ENCODE data around the gene NPAS1.

NPAS1 gene

DNA sequence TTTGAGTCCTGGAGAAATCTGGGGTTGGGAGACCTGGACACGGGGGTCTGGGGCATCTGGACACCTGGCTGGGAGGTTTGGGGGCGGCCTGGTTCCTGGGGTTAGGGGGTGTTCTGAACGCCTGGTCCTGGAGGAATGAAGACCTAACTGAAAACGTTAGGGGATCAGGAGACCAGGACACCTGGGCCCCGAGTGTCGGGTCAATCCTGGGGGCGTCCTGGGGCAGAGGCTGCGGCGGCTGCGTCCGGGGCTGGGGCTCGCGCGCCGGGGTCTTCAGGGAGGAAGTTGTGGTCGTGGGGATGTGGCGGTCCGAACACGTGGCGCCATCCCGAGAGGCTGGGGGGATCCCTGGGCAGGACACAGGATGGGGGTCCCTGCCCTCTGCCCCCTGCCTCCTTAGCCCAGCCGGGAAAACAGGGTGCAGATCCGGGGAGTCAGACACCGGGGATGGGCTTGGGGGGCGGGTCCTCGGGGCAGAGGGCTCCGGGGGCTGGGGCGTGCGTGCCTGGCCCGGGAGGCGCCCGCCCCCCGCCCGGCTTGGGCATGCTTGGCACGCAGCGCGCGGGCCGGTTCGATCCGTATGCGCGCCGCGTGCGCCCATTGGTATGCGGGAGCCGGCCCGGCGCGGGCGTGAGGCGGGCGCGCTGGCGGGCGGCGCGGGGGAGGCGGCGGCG, 632 bp downstream of the NPAS1 start:
- DNase-seq (ENCODE audit: low read depth, low spot score): no peak

DNA sequence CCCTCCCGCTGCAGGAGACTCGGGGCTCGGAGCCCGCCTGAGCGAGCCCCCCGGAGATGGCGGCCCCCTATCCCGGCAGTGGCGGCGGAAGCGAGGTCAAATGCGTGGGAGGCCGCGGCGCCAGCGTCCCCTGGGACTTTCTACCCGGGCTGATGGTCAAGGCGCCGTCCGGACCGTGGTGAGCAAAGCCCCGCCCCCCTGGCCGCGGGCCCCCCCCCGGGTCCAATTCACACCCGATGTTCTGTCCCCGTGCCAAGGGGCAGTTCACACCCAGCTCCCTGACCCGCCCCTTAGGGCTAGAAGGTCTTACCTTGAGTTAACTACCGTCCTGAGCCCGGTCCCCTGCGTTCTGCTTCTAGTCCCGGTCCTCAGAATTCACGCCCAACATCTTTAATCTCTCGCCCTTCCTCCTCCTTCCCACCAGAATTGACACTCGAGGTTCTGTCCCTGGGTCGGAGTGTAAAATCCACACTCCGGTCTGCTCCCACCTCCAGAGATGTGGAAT, 1.4 kb downstream of the NPAS1 start:
- no peak for DNase-seq (ENCODE audit: low read depth, low spot score)

DNA sequence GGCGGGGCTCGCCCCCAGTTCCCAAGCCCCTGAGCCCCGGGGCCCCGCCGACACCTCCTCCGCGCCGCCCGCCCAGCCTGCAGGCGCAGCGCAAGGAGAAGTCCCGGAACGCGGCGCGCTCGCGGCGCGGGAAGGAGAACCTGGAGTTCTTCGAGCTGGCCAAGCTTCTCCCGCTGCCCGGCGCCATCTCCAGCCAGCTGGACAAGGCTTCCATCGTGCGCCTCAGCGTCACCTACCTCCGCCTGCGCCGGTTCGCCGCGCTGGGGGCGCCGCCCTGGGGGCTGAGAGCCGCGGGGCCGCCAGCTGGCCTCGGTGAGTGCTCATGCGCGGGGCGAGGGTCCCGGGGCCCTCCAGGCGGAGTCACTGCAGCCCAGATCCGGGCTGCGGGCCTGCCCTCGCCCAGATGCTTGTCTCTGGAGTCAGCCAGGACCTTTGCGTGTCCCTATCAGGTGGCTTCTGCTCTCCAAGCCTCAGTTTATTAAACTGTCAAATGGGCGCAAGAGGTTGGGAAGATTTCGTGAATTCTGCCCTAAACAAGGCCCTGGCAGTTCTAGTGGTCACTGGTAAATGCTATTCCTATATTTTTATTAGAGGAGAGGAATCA, 2.0 kb downstream of the NPAS1 start:
- DNase-seq (ENCODE audit: low read depth, low spot score): no peak

DNA sequence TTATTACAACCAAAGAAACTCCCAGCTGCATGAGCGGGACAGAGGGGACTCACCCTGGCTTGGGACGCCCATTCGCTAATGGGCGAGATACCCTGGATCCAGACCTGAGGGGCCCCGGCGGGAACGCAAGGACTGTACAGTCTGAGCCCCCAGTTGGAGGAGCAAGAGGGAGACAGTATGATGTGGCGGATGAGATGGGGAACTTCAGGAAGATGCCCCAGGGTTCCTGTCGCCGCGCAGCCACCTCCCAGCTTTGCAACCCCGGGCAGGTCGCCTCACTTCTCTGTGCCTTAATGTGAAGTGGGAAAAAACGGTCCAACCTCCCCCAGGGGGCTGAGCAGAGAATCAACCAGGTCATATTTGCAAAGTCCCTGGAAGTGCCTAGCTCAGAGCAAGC, 2.5 kb downstream of the NPAS1 start:
- no peak for DNase-seq (ENCODE audit: low read depth, low spot score)

DNA sequence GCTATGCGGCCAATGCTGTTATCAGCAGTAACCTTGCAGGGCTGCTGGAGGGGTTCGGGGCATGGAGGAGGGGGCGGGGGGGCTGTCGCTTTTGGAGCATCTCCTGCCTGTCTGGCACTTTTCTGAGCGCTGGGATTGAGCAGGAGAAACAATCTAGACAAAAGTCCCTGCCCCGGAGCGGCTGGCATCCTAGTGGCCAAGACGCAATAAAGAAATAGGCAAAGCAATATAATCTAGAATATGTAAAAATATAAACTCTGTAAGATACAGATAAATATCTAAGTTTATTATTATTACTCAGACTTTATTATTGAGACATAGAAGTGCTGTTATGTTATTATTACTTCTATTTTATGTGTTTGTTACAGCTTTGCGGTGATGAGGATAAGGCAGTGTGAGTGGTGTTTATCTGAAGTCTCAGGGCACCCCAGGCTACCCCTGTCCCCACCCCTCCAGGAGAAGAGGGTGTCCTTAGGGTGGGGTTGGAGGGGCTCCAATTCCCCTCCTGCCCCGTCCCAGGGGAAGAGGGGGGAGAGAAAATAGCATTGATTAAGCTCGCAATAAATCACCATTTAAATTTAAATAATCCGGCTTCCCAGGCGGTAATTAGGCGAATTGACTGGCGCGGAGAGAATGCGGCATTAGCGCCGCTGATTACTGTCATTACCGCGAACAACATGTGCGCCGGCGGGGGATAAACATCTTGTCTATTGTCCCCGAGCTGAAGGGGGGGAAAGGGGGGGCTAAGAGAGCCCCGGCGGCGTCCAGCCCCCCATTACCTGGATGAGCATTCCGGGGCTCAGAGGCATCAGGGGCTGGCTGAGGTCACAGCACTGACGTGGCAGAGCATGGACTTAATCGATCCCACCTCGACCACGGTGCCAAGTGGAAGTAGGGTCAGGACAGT, 3.2 kb downstream of the NPAS1 start:
- no peak for DNase-seq (ENCODE audit: low read depth, low spot score)

DNA sequence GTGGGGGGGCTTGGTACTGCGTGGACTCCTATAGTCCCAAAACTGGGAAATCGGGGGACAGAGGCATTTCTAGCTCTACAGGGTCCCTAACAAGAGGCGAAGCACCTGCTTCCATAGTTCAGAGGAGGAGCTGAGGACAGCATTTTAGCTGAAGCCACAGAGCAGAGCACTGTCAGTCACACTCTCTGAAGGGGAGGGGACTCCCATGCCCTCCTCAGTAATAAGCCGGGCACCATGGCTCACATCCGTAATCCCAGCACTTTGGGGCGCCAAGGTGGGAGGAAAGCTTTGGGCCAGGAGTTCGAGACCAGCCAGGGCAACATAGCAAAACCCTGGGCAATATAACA, 3.8 kb downstream of the NPAS1 start:
- DNase-seq (ENCODE audit: low read depth, low spot score): no peak

DNA sequence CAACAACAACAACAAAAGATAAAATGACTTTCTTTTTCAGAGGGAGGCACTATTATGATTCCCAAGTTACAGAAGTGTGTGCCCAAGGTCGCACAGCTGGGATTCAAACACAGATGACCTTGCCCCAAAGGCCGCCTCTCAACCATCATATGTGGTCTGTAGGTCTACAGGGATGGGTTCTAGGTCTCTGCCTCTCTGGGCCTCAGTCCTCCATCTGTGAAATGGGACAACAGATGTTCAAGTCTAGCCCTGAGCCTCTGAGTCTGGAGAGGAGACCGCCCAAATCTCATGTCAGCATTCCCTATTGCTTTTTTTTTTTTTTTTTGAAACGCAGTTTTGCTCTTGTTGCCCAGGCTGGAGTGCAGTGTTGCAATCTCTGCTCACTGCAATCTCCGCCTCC, 4.9 kb downstream of the NPAS1 start:
- no peak for DNase-seq (ENCODE audit: low read depth, low spot score)

DNA sequence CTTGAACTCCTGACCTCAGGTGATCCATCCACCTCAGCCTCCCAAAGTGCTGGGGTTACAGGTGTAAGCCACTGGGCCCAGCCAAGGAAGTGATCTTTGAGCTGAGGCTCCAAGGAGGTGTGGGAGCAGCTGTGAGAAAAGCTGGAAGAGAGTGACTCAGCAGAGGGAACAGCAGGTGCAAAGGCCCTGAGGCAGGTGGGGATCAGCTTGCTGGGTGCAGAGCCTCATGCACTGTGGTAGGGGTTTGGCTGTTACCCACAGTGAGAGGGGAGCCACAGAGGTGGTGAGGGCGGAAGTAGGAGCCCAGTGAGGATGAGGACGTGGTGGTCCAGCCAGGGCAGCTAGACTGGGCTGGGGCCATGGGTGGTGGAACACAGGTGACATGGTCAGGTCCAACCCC, 6.5 kb downstream of the NPAS1 start:
- no peak for DNase-seq (ENCODE audit: low read depth, low spot score)

DNA sequence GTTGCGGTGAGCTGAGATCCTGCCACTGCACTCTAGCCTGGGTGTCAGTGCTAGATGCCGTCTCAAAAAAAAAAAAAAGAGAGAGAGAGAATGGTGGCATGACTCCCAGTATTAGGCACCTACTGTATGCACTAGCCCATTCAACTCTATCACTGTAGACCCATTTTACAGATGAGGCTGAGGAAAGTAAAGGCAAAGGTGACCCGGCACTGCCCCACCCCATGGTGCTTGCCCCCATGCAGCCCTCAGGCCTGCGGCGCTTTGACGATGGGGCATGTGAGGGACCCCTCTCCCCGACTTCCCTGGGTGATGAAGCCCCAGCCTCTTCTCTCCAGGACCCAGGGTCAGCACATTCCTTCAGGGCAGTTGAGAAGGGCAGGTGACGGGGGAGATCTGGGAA, 7.3 kb downstream of the NPAS1 start:
- DNase-seq (ENCODE audit: low read depth, low spot score): no peak

DNA sequence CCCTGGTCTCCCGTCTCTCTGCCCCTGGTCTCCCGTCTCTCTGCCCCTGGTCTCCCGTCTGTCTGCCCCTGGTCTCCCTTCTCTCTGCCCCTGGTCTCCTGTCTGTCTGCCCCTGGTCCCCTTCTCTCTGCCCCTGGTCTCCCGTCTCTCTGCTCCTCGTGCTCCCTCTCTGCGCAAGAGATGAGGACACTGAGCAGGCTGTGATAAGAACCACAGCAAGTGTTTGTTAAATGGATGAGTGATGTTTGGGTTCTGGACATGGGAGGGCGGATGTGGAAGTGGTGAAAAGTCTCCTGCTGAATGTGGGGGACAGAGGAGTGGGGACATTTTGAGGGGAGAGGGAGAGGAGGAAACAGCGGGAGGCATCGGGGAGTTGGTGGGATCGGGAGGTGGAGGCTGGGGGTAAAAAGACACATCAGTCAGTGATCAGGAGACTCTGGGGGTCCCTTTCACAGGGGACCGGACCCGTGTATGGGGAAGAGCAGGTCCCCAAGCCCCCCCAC, 8.0 kb downstream of the NPAS1 start:
- no peak for DNase-seq (ENCODE audit: low read depth, low spot score)

DNA sequence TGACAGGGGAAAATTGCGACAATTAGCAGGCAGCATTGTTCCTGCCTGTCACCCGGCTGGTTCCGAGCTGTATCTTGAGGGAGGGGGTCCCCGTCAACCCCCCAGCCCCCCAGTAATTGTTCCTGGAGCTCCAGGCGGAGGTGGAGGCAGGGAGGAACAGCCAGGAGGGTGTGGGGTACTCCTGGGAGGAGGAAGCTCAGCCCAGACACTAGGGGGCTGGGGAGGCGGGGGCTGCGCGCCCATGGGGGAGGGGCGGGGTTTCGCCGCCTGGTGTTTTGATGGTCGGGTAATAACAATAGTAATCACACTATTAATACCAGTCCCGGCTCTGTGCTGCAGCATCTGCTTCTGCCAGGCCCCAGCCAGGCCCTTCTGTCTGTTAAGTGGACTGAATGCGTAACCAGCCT, 8.6 kb downstream of the NPAS1 start:
- DNase-seq (ENCODE audit: low read depth, low spot score): no peak

DNA sequence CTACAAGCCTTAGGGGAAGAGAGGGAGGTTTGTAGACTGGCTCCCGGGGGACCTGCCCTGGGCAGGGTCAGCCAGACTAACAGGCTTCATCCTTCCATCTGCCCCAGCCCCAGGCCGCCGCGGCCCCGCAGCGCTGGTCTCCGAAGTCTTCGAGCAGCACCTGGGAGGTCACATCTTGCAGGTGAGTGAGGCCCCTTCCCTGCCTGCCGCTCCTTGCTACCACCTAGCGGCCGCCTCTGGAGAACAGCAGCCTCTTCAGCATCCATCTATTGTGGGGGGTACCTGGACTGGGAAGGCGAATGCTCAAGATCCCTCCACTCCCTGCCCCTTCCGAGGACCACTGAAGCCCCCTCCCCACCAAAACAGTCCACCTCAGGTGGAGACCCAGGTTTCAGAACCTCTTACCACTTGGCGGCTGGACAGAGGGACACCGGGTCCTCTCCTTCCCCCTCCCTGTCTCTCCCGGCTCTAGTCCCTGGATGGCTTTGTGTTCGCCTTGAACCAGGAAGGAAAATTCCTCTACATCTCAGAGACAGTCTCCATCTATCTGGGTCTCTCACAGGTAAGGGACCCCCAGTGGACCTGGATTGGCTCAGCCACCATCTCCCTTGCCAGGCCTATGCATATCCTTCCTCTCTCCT, 12.7 kb downstream of the NPAS1 start:
- DNase-seq (ENCODE audit: low read depth, low spot score): no peak

DNA sequence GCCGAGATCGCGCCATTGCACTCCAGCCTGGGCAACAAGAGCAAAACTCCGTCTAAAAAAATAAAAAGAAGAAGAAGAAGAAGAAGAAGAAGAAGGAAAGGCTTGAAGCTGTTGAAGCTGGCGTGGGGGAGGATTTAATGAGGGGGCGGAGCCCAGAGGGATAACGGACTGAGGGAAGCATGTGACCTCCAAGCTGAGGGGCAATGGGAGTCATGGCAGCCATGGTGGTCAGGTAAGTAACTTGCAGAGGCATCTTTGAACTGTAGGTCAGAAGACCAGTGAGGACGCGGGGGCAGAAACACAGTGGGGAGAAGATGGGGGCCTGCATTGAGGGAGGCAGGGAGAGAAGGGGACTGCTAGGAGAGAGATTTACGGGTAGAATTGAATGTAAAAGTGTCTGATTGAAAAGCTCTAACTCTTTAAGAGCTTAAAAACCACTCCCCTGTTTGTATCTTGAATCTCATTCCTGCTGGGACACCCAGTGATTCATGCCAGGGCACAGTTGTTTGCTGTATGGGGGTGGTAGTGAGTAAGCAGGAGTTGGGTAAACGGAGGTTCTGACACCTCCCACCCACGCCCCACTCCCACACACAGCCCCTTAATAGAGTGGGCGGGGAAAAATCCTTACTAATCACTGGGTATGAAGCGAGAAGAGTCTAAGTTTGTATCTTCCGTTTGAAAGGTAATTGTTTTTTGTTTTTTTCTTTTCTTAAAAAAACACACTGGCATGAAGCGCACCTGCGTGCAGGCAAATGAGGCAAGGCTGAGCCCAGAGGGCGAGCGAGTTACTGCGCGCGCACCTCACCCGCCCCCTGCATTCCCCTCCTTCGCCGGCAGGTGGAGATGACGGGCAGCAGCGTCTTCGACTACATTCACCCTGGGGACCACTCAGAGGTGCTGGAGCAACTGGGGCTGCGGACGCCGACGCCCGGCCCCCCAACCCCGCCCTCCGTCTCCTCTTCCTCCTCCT, 15.8 kb downstream of the NPAS1 start:
- no peak for DNase-seq (ENCODE audit: low read depth, low spot score)

DNA sequence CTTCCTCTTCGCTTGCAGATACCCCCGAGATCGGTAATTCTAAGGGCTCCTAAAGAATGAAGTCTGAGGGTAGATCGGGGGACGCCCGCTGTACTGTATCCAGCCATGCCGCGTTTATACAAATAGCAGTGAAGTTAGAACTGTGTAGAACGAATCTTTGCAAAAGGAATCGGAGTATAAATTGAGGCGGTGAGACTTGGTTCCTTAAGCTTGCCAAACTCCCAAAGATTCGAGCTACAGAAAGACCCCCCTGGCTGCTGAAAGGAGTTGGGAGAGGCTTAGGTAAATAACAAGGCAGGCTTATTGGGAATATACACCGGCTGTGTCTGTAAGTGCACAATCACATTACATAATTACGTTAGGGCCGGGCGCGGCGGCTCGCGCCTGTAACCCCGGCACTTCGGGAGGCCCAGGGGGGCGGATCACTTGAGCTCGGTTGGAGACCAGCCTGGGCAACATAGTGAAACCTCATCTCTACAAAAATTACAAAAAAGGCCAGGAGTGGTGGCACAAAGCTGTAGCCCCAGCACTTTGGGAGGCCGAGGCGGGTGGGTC, 16.5 kb downstream of the NPAS1 start:
- DNase-seq (ENCODE audit: low read depth, low spot score): no peak

DNA sequence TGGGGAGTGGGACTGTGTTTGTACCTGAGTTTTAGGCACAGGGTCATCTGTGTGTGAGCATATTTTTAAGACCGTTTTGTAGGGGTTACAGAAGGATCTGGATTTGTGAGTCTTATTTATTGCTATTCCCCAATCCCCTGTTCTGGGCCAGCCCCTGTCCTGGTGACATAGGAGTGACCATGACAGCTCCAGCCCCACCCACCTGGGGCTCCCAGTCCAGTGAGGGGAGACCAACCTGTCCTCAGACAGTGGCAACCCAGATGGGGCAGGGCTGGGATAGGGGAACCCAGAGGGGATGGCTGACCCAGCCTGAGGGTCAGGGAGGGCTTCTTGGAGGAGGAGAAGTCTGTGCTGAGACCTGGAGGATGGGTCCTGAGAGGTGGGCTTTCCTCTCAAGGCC, 18.1 kb downstream of the NPAS1 start:
- DNase-seq (ENCODE audit: low read depth, low spot score): no peak

DNA sequence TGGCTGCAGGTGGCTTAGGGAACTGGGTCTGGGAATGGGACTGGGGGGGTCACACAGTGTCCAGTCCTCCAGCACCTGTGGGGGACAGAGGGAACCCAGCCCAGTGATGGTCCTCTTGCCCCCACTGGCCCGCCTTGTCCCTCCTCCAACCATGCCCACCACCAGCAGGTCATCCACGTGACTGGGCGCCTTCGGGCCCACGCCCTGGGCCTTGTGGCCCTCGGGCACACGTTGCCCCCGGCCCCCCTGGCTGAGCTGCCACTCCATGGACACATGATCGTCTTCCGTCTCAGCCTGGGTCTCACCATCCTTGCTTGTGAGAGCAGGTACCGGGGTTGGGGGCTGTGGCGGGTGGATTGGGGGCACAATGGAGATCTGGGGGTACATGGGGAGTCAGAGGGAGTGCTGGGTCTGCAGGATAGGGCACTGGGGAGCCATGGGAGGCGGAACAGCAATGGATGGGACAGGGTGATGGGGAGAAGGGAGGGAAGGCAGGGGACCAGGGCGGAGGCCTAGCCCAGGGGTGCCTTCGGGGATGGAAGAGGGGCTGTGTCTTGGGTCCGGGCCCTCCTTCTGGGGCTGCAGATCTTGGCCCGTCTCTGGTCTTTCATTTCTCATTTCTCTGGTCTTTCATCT, 19.7 kb downstream of the NPAS1 start:
- no peak for DNase-seq (ENCODE audit: low read depth, low spot score)

DNA sequence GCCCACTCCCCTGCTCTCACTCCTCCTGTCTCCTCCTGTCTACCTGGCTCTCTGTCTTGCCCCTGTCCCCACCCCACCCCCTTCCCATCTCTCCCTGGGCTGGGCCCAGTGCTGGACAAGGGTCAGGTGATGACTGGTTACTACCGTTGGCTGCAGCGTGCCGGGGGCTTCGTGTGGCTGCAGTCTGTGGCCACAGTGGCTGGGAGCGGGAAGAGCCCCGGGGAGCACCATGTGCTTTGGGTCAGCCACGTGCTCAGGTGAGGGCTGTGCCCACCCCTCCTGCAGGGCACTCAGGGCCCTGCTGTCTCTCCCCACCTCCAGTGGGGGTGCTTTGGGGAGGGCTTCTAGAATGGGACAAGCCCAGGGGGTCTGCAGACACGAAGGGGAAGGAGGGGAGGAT, 21.2 kb downstream of the NPAS1 start:
- DNase-seq (ENCODE audit: low read depth, low spot score): no peak

DNA sequence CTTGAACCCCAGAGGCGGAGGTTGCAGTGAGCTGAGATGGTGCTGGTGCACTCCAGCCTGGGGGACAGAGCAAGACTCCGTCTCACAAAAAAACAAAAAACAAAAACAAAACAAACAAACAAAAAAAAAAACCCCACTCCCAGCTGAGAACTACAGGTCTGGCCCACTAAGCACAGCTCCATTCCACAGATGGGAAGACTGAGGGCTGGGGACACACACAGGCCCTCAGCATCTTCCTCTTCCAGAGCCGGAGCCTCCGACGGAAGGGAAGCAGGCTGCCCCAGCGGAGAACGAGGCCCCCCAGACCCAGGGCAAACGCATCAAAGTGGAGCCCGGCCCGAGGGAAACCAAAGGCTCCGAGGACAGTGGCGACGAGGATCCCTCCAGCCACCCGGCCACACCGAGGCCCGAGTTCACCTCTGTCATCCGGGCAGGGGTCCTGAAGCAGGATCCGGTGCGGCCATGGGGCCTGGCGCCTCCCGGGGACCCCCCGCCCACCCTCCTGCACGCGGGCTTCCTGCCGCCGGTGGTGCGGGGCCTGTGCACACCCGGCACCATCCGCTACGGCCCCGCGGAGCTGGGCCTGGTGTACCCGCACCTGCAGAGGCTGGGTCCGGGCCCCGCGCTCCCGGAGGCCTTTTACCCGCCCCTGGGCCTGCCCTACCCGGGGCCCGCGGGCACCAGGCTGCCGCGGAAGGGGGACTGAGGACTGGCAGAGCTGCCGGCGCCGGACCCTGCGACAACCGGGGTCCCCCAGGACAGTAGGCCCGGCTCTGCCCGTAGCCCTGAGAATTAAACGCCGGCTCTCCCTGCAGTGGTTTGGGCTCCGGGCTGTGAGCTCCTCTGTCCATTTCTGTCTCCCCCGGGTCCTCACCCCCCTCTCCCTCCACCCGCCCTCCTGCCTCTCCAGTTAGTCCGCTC, 25.6 kb downstream of the NPAS1 start:
- DNase-seq (ENCODE audit: low read depth, low spot score): no peak
